Upper lobe of left lung (tissue), 6 donors: ENCODE results near the gene AGAP1. TPM values are rescaled to one million over a fixed set of nuclear protein-coding genes. Genes with fewer than 3 reads are reported as not detected.

Source experiments
- ATAC-seq, 2 donors: fragments of 200-7000 bp; cut with Tn5 transposase; one replicate each; pipeline ENCODE4 v1.9.1; 2022; ENCODE audit warnings: mild to moderate bottlenecking in 2 of 2, moderate library complexity in 2 of 2; ENCODE audit not compliant: low FRiP score in 2 of 2
- DNase-seq, 2 donors: peaks; one replicate each; pipeline ENCODE4 v3.0.0-alpha.2; 2019 to 2020
- H3K27ac ChIP-seq, 4 donors: fragments of 200-600 bp; sonication (generic); one replicate each; pipeline ENCODE4 v1.5.1; 2016 to 2019
- H3K27me3 ChIP-seq, 4 donors: fragments of 200-600 bp; sonication (generic); one replicate each; pipeline ENCODE4 v1.5.1; 2017 to 2019
- H3K36me3 ChIP-seq, 4 donors: fragments of 200-600 bp; sonication (generic); one replicate each; pipeline ENCODE4 v1.5.1; 2016 to 2019
- H3K4me1 ChIP-seq, 4 donors: fragments of 200-600 bp; sonication (generic); one replicate each; pipeline ENCODE4 v1.5.1; 2018 to 2019
- H3K4me3 ChIP-seq, 4 donors: fragments of 200-600 bp; sonication (generic); one replicate each; pipeline ENCODE4 v1.5.1; 2017 to 2019; ENCODE audit warnings: mild to moderate bottlenecking in 2 of 4, moderate library complexity in 1 of 4
- H3K9me3 ChIP-seq, 4 donors: fragments of 200-600 bp; sonication (generic); one replicate each; pipeline ENCODE4 v1.5.1; 2018 to 2019
- CTCF ChIP-seq, 6 experiments: fragments of 450-650 bp in 4 of 6; fragments of 200-600 bp in 2 of 6; sonication (generic) in 2 of 6; IDR thresholded peaks; one replicate each; pipeline ENCODE4 v1.5.1; 2016 to 2019; ENCODE audit warnings: antibody characterized with exemption in 6 of 6
- EP300 ChIP-seq, 4 donors: sonication (generic); formaldehyde crosslinking; IDR thresholded peaks; one replicate each; pipeline ENCODE4 v1.5.1; 2017; ENCODE audit warnings: antibody characterized with exemption in 4 of 4, control low read depth in 2 of 4
- POLR2A ChIP-seq, 4 donors: fragments of 450-650 bp; IDR thresholded peaks; one replicate each; pipeline ENCODE4 v1.5.1; 2016 to 2017; ENCODE audit warnings: antibody characterized with exemption in 4 of 4, mild to moderate bottlenecking in 2 of 4
- POLR2AphosphoS5 ChIP-seq, 2 donors: sonication (generic); formaldehyde crosslinking; IDR thresholded peaks; one replicate each; pipeline ENCODE4 v1.5.1; 2017; ENCODE audit warnings: antibody characterized with exemption in 2 of 2
- WGBS, 2 donors: methylation state at CpG; one replicate each; pipeline ENCODE4 v1.1.5; 2017 to 2018; 5-methylcytosine and 5-hydroxymethylcytosine counted together
- total RNA-seq, 6 donors: library from RNA; depleted of rRNA in 4 of 6; stranded (reverse); fragments of >200 nt in 4 of 6; gene quantifications; one replicate each; pipeline versions ENCODE4 v1.1.0 to v1.2.1, GENCODE V29; 2016 to 2021
- donor health status: DM: no; HTN: no; CAD: no; lungs with moderate emphysema.
- donor health status: DM: no; HTN: yes; CAD: no; lungs with severe emphysema.

Gene AGAP1
- total RNA-seq, 6 donors from 2014 or later = 25.5 to 45.1 (median 30.7) TPM

- Histone ChIP-seq H3K4me1 (peaks cover 0 to 8% (median 2%) of the 10 kb centered on the region in 4 donors), H3K9me3 (no peaks in the 10 kb centered on the region), H3K27me3 (no peaks in the 10 kb centered on the region), H3K4me3 (no peak overlapping the region), H3K36me3 (peaks cover 0 to 25% (median 10%) of the 10 kb centered on the region in 4 donors), H3K27ac (no peak overlapping the region)
- TF ChIP-seq POLR2AphosphoS5 (IDR thresholded peaks at IDR 0.05) (no peak), EP300 (IDR thresholded peaks at IDR 0.05) (no peak), CTCF (IDR thresholded peaks at IDR 0.05) (no peak), POLR2A (IDR thresholded peaks at IDR 0.05) (no peak)
- DNase-seq (peak in 1 of 2 donors; percentile 30), ATAC-seq (no peak)
- WGBS, 2 donors = 58 to 78% methylated on average over 5 of the region's 5 CpGs
These were observed 627.0 kb downstream of the AGAP1 start for GRCh38 chr2:236120829-236121228.

- Histone ChIP-seq H3K27ac (no peak overlapping the region), H3K27me3 (no peaks in the 10 kb centered on the region), H3K4me1 (peaks cover 0 to 8% (median 2%) of the 10 kb centered on the region in 4 donors), H3K36me3 (peaks cover 0 to 26% (median 13%) of the 10 kb centered on the region in 4 donors), H3K4me3 (no peak overlapping the region), H3K9me3 (no peaks in the 10 kb centered on the region)
- DNase-seq = no peak
- WGBS, 2 donors = 93 to 94% methylated on average over 7 of the region's 7 CpGs
- TF ChIP-seq POLR2AphosphoS5 (IDR thresholded peaks at IDR 0.05) = no peak
- no peak for TF ChIP-seq POLR2A (IDR thresholded peaks at IDR 0.05)
- no peak for TF ChIP-seq EP300 (IDR thresholded peaks at IDR 0.05)
- no peak for TF ChIP-seq CTCF (IDR thresholded peaks at IDR 0.05)
- no peak for ATAC-seq
These were observed 627.7 kb downstream of the AGAP1 start for GRCh38 chr2:236121546-236121945.

GRCh38 chr2:236122236-236122635, 628.4 kb downstream of the AGAP1 start:
- TF ChIP-seq POLR2AphosphoS5 (IDR thresholded peaks at IDR 0.05) (no peak), CTCF (IDR thresholded peaks at IDR 0.05) (no peak), POLR2A (IDR thresholded peaks at IDR 0.05) (no peak), EP300 (IDR thresholded peaks at IDR 0.05) (no peak)
- DNase-seq = no peak
- WGBS, 2 donors = 77 to 84% methylated on average over 3 of the region's 3 CpGs
- Histone ChIP-seq H3K9me3 (no peaks in the 10 kb centered on the region), H3K27ac (no peak overlapping the region), H3K4me1 (peaks cover 0 to 8% (median 2%) of the 10 kb centered on the region in 4 donors), H3K36me3 (peaks cover 0 to 26% (median 16%) of the 10 kb centered on the region in 4 donors), H3K4me3 (no peak overlapping the region), H3K27me3 (no peaks in the 10 kb centered on the region)
- no peak for ATAC-seq

- H3K27me3 ChIP-seq = no peaks in the 10 kb centered on the region
- H3K4me3 ChIP-seq = no peak overlapping the region
- H3K4me1 ChIP-seq = no peaks in the 10 kb centered on the region
- ATAC-seq = no peak
- H3K9me3 ChIP-seq = no peaks in the 10 kb centered on the region
- TF ChIP-seq POLR2A (IDR thresholded peaks at IDR 0.05) (no peak), POLR2AphosphoS5 (IDR thresholded peaks at IDR 0.05) (no peak), EP300 (IDR thresholded peaks at IDR 0.05) (no peak), CTCF (IDR thresholded peaks at IDR 0.05) (no peak)
- H3K27ac ChIP-seq = no peak overlapping the region
- WGBS, 2 donors = 95 to 96% methylated on average over 11 to 18 of the region's 19 CpGs
- H3K36me3 ChIP-seq = peaks cover 0 to 31% (median 16%) of the 10 kb centered on the region in 4 donors
- peak in 1 of 2 donors; percentile 64 for DNase-seq
These were observed 629.9 kb downstream of the AGAP1 start for GRCh38 chr2:236123716-236124115.

- Histone ChIP-seq H3K4me1 (no peaks in the 10 kb centered on the region), H3K9me3 (no peaks in the 10 kb centered on the region), H3K27me3 (no peaks in the 10 kb centered on the region), H3K36me3 (peaks cover 0 to 31% (median 16%) of the 10 kb centered on the region in 4 donors), H3K27ac (no peak overlapping the region), H3K4me3 (no peak overlapping the region)
- DNase-seq (no peak), ATAC-seq (no peak)
- 96 to 98% methylated on average over 30 of the region's 30 CpGs for WGBS, 2 donors
- TF ChIP-seq POLR2A (IDR thresholded peaks at IDR 0.05) = no peak
- no peak for TF ChIP-seq EP300 (IDR thresholded peaks at IDR 0.05)
- no peak for TF ChIP-seq POLR2AphosphoS5 (IDR thresholded peaks at IDR 0.05)
- TF ChIP-seq CTCF (IDR thresholded peaks at IDR 0.05) = no peak
These were observed 630.5 kb downstream of the AGAP1 start for GRCh38 chr2:236124182-236124893.
